Osteoblast (primary cell): ENCODE results near the gene CELSR2. TPM values are rescaled to one million over a fixed set of nuclear protein-coding genes. Genes with fewer than 3 reads are reported as not detected.

ENCODE experiments used
- DNase-seq: peaks from one replicate; pipeline ENCODE4 v3.0.0; 2011; ENCODE audit warnings: low spot score, mixed read lengths; ENCODE audit not compliant: insufficient read length; ENCODE audit errors: missing footprints
- H2AFZ ChIP-seq: 2 replicates; pipeline ENCODE4 v1.6.0; 2011; ENCODE audit warnings: mild to moderate bottlenecking, low read length
- H3K27ac ChIP-seq: 2 replicates; pipeline ENCODE4 v1.5.1; 2011; ENCODE audit warnings: mild to moderate bottlenecking, low read depth, low read length, moderate library complexity
- H3K27me3 ChIP-seq: 2 replicates; pipeline ENCODE4 v1.6.0; 2012; ENCODE audit warnings: mild to moderate bottlenecking, control low read depth, inconsistent platforms, low read length, moderate library complexity; ENCODE audit not compliant: insufficient read depth
- H3K36me3 ChIP-seq: 2 replicates; pipeline ENCODE4 v1.5.1; 2011; ENCODE audit warnings: mild to moderate bottlenecking, low read length, control low read depth, moderate library complexity; ENCODE audit not compliant: insufficient read depth
- H3K4me1 ChIP-seq: 2 replicates; pipeline ENCODE4 v1.5.1; 2011; ENCODE audit warnings: mild to moderate bottlenecking, low read length, control low read depth, moderate library complexity; ENCODE audit not compliant: insufficient read depth
- H3K4me2 ChIP-seq: 2 replicates; pipeline ENCODE4 v1.6.0; 2011; ENCODE audit warnings: mild to moderate bottlenecking, low read length; ENCODE audit not compliant: insufficient read depth
- H3K4me3 ChIP-seq: fragments of 200-600 bp; sonication (generic); 3 replicates; pipeline ENCODE4 v1.5.1; 2012; ENCODE audit warnings: mild to moderate bottlenecking, low read length, inconsistent platforms; ENCODE audit not compliant: insufficient read depth
- H3K79me2 ChIP-seq: 2 replicates; pipeline ENCODE4 v1.6.0; 2012; ENCODE audit warnings: mild to moderate bottlenecking, low read length, control low read depth, inconsistent platforms; ENCODE audit not compliant: insufficient read depth
- H3K9me3 ChIP-seq: 2 replicates; pipeline ENCODE4 v1.5.1; 2011; ENCODE audit warnings: low read depth, low read length, control low read depth
- H4K20me1 ChIP-seq: 2 replicates; pipeline ENCODE4 v1.6.0; 2012; ENCODE audit warnings: mild to moderate bottlenecking, low read length, control low read depth; ENCODE audit not compliant: insufficient read depth
- CTCF ChIP-seq: IDR thresholded peaks from 2 replicates; pipeline ENCODE4 v1.5.1; 2011; ENCODE audit warnings: mild to moderate bottlenecking, low read depth, low read length, moderate library complexity; ENCODE audit errors: extremely low read depth
- total RNA-seq: library from RNA; depleted of rRNA; stranded (reverse); fragments of >200 nt; gene quantifications from 2 replicates; pipeline ENCODE4 v1.2.3, GENCODE V29; 2012

The CELSR2 gene
- total RNA-seq, 1 donor = 1.4 TPM

DNA sequence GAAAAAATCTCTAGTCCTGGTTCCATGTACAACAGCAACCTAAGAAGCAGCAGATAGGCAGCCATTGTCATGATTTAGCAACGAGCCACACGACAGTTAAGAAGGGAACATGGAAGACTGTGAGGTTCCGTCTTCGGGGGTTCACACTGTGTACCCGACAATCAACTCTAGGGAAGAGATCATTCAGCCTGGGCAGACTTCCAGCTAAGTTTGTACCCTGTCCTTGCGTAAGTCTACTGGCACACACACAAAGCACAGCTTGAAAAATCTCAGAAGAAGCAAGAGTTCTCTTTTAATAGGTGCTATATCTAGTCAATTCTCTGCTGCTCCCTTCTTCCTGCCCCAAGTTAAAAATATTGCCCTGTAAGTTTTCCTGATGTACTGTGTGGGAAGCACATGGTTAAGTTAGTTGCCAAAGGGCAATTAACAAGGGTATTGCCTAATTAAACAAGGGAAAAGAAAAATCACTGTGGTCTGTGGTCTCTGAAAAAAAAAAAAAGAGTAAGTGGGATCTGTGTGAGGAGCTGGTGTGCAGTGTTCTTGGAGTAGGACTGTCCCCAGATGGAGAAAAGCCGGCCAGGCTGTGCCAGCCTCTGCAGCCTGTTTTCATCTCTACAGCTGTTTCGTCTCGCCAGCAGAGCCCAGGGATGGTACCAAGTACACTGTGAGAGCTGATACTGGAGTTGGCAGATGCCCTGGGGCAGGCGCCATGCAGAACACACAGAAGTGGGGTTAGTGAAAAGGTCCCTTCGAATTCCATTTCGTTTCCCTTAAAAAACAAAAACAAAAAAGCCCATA, 63.8 kb downstream of the CELSR2 start:
- H3K79me2 ChIP-seq = no peaks in the 10 kb centered on the region
- peaks cover 3% of the 10 kb centered on the region for H3K4me1 ChIP-seq
- TF ChIP-seq CTCF = no peak
- H3K27ac ChIP-seq = no peak overlapping the region
- H3K9me3 ChIP-seq = no peaks in the 10 kb centered on the region
- peaks cover 28% of the 10 kb centered on the region for H3K36me3 ChIP-seq
- no peak overlapping the region for H3K4me2 ChIP-seq
- no peak overlapping the region for H3K4me3 ChIP-seq
- no peak overlapping the region for H2AFZ ChIP-seq
- DNase-seq = no peak
- H4K20me1 ChIP-seq = no peaks in the 10 kb centered on the region
- no peaks in the 10 kb centered on the region for H3K27me3 ChIP-seq

GRCh38 chr1:109314795-109315194, 65.5 kb downstream of the CELSR2 start:
- Histone ChIP-seq H3K4me2 (no peak overlapping the region), H2AFZ (no peak overlapping the region), H3K36me3 (peaks cover 28% of the 10 kb centered on the region), H3K27me3 (no peaks in the 10 kb centered on the region), H3K4me3 (no peak overlapping the region), H3K79me2 (no peaks in the 10 kb centered on the region), H3K9me3 (no peaks in the 10 kb centered on the region), H3K4me1 (peaks cover 3% of the 10 kb centered on the region), H3K27ac (no peak overlapping the region), H4K20me1 (no peaks in the 10 kb centered on the region)
- no peak for TF ChIP-seq CTCF
- no peak for DNase-seq

- no peak for TF ChIP-seq CTCF
- Histone ChIP-seq H3K79me2 (no peaks in the 10 kb centered on the region), H2AFZ (no peak overlapping the region), H3K9me3 (no peaks in the 10 kb centered on the region), H3K4me2 (no peak overlapping the region), H3K36me3 (peaks cover 28% of the 10 kb centered on the region), H3K27me3 (no peaks in the 10 kb centered on the region), H3K27ac (no peak overlapping the region), H4K20me1 (no peaks in the 10 kb centered on the region), H3K4me3 (no peak overlapping the region), H3K4me1 (peaks cover 3% of the 10 kb centered on the region)
- no peak for DNase-seq
These were observed 65.9 kb downstream of the CELSR2 start for GRCh38 chr1:109315288-109315687.

- H2AFZ ChIP-seq = no peak overlapping the region
These were observed 67.2 kb downstream of the CELSR2 start for GRCh38 chr1:109316506-109316905.

More at GRCh38 chr1:109316506-109316905, 67.2 kb downstream of the CELSR2 start:
- Histone ChIP-seq H3K36me3 (peaks cover 34% of the 10 kb centered on the region), H4K20me1 (no peaks in the 10 kb centered on the region), H3K4me3 (no peak overlapping the region), H3K4me2 (no peak overlapping the region), H3K27ac (no peak overlapping the region), H3K4me1 (peaks cover 3% of the 10 kb centered on the region), H3K9me3 (no peaks in the 10 kb centered on the region), H3K27me3 (no peaks in the 10 kb centered on the region), H3K79me2 (no peaks in the 10 kb centered on the region)
- no peak for TF ChIP-seq CTCF
- DNase-seq = no peak
